ENCODE results near the gene LHX6.

DNA sequence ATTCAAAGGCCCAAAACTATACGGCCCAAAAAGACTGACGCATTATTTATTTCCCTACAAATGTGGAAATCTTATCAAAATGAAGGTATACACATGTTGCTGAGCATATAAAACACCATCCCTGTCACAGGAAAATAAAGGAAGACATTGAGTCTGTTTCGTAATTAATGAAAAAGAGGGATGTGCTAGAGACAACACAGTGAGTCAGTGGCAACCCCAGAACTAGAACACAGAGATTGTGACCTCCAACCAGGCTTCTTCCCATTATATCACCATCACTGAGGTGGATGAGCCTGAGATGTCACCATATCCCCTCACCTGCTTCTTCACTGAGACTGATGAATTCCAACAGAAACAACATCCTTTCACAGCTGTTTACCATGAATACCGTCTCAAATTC lies 73.0 kb downstream of the LHX6 start:
- TF ChIP-seq POLR2AphosphoS5 (IDR thresholded peaks at IDR 0.05; ENCODE audit: low read depth) = no peak
- TF ChIP-seq, protein P1, sequence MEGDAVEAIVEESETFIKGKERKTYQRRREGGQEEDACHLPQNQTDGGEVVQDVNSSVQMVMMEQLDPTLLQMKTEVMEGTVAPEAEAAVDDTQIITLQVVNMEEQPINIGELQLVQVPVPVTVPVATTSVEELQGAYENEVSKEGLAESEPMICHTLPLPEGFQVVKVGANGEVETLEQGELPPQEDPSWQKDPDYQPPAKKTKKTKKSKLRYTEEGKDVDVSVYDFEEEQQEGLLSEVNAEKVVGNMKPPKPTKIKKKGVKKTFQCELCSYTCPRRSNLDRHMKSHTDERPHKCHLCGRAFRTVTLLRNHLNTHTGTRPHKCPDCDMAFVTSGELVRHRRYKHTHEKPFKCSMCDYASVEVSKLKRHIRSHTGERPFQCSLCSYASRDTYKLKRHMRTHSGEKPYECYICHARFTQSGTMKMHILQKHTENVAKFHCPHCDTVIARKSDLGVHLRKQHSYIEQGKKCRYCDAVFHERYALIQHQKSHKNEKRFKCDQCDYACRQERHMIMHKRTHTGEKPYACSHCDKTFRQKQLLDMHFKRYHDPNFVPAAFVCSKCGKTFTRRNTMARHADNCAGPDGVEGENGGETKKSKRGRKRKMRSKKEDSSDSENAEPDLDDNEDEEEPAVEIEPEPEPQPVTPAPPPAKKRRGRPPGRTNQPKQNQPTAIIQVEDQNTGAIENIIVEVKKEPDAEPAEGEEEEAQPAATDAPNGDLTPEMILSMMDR (IDR thresholded peaks at IDR 0.05; ENCODE audit: insufficient read depth, low read length) = no peak
- TF ChIP-seq, protein P2, sequence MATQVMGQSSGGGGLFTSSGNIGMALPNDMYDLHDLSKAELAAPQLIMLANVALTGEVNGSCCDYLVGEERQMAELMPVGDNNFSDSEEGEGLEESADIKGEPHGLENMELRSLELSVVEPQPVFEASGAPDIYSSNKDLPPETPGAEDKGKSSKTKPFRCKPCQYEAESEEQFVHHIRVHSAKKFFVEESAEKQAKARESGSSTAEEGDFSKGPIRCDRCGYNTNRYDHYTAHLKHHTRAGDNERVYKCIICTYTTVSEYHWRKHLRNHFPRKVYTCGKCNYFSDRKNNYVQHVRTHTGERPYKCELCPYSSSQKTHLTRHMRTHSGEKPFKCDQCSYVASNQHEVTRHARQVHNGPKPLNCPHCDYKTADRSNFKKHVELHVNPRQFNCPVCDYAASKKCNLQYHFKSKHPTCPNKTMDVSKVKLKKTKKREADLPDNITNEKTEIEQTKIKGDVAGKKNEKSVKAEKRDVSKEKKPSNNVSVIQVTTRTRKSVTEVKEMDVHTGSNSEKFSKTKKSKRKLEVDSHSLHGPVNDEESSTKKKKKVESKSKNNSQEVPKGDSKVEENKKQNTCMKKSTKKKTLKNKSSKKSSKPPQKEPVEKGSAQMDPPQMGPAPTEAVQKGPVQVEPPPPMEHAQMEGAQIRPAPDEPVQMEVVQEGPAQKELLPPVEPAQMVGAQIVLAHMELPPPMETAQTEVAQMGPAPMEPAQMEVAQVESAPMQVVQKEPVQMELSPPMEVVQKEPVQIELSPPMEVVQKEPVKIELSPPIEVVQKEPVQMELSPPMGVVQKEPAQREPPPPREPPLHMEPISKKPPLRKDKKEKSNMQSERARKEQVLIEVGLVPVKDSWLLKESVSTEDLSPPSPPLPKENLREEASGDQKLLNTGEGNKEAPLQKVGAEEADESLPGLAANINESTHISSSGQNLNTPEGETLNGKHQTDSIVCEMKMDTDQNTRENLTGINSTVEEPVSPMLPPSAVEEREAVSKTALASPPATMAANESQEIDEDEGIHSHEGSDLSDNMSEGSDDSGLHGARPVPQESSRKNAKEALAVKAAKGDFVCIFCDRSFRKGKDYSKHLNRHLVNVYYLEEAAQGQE (IDR thresholded peaks at IDR 0.05; ENCODE audit: insufficient replicate concordance, low read depth) = no peak
- TF ChIP-seq GABPA (IDR thresholded peaks at IDR 0.05; ENCODE audit: low read depth) = no peak
- TF ChIP-seq SPI1 (IDR thresholded peaks at IDR 0.05; ENCODE audit: borderline replicate concordance, low read depth) = no peak
